DMS79 (cell line): ENCODE results near the gene DPM3.

Experiments used
- DNase-seq: peaks from one replicate; lab custom pipeline; 2025; lab: John Stamatoyannopoulos, UW

The DPM3 gene

GRCh38 chr1:155093911-155094621 lies 46.3 kb downstream of the DPM3 start:
- peak; percentile 75 for DNase-seq

GRCh38 chr1:155092641-155093040 lies 47.7 kb downstream of the DPM3 start:
- DNase-seq = no peak

GRCh38 chr1:155092131-155092530 lies 48.2 kb downstream of the DPM3 start:
- no peak for DNase-seq

GRCh38 chr1:155091071-155092051 lies 49.0 kb downstream of the DPM3 start:
- DNase-seq = peak; percentile 27
